HepG2 (cell line): ENCODE measurements around the gene ZFHX3. TPM values are rescaled to one million over a fixed set of nuclear protein-coding genes. Genes with fewer than 3 reads are reported as not detected.

Experiments used
- ARNT ChIP-seq: fragments of 450-650 bp; IDR thresholded peaks from 2 replicates; pipeline ENCODE4 v1.6.1; 2017
- HNRNPLL ChIP-seq: fragments of 200-400 bp; formaldehyde crosslinking; IDR thresholded peaks from 2 replicates; pipeline ENCODE4 v1.6.1; 2017; ENCODE audit warnings: mild to moderate bottlenecking, low read depth, low read length; ENCODE audit not compliant: poor library complexity, severe bottlenecking
- KMT2A ChIP-seq: sonication (generic); formaldehyde crosslinking; IDR thresholded peaks from 2 replicates; pipeline ENCODE4 v1.4.0; 2020; ENCODE audit warnings: missing genetic modification reagents
- MAFF ChIP-seq: IDR thresholded peaks from 2 replicates; pipeline ENCODE4 v1.6.1; 2011; ENCODE audit warnings: low read depth, low read length, improper control_type of control experiment
- PHF8 ChIP-seq: sonication (generic); formaldehyde crosslinking; IDR thresholded peaks from 2 replicates; pipeline ENCODE4 v1.5.0; 2020; ENCODE audit warnings: missing genetic modification reagents
- SPEN ChIP-seq: sonication (generic); formaldehyde crosslinking; IDR thresholded peaks from 2 replicates; pipeline ENCODE4 v1.5.1; 2020; ENCODE audit warnings: low read depth, mild to moderate bottlenecking, missing genetic modification reagents
- TEAD3 ChIP-seq: optimal IDR thresholded peaks from 2 replicates; pipeline ENCODE3; 2016; ENCODE audit warnings: borderline replicate concordance
- ZBTB10 ChIP-seq: sonication (generic); formaldehyde crosslinking; IDR thresholded peaks from 2 replicates; pipeline ENCODE4 v1.4.0; 2020; ENCODE audit warnings: missing genetic modification reagents, borderline replicate concordance
- ZNF430 ChIP-seq: sonication (generic); formaldehyde crosslinking; IDR thresholded peaks from 2 replicates; pipeline ENCODE4 v1.9.0; 2021; ENCODE audit warnings: mild to moderate bottlenecking, missing genetic modification reagents
- polyA plus RNA-seq, 8 experiments: library from polyadenylated mRNA; depleted of rRNA in 3 of 8; stranded (reverse) in 7 of 8; unstranded in 1 of 8; fragments of >200 nt; fragmentation: Illumina TruSeq in 4 of 8; extraction: Trizol in 4 of 8; gene quantifications; 2 replicates each; pipeline versions ENCODE4 v1.2.1 to v1.2.3, GENCODE V29; 2011 to 2016; ENCODE audit warnings: low read depth in 4 of 8, missing spikeins in 1 of 8, mixed read lengths in 1 of 8; ENCODE audit not compliant: insufficient read depth in 1 of 8
- total RNA-seq, 5 experiments: library from RNA; depleted of rRNA; stranded (reverse); fragments of >200 nt; fragmentation: Illumina TruSeq; extraction: Trizol; gene quantifications; 2 replicates each; pipeline ENCODE4 v1.2.3, GENCODE V29; 2016; ENCODE audit warnings: low read depth in 1 of 5
- TF ChIP-seq, protein P1 (sequence below): sonication (generic); formaldehyde crosslinking; IDR thresholded peaks from 2 replicates; pipeline ENCODE4 v1.4.0; 2020; ENCODE audit warnings: missing genetic modification reagents
- TF ChIP-seq, protein P2 (sequence below): sonication (generic); formaldehyde crosslinking; IDR thresholded peaks from one replicate; pipeline ENCODE4 v1.5.1; 2020; ENCODE audit warnings: mild to moderate bottlenecking, missing genetic modification reagents; ENCODE audit errors: not compliant biosample characterization
- TF ChIP-seq, protein P3 (sequence below), 2 experiments: fragments of 450-650 bp in 1 of 2; sonication (generic) in 1 of 2; formaldehyde crosslinking; IDR thresholded peaks; 2 replicates each; pipeline versions ENCODE4 v1.5.0 to v1.8.0; 2020 to 2022; ENCODE audit warnings: mild to moderate bottlenecking in 1 of 2, missing genetic modification reagents in 1 of 2

ZFHX3 gene
- total and polyA plus RNA-seq, 2 of the 13 experiments (the other 11 are each of a cell fraction or from before 2014, with no cell fraction given), result 5.0 to 6.0 TPM

DNA sequence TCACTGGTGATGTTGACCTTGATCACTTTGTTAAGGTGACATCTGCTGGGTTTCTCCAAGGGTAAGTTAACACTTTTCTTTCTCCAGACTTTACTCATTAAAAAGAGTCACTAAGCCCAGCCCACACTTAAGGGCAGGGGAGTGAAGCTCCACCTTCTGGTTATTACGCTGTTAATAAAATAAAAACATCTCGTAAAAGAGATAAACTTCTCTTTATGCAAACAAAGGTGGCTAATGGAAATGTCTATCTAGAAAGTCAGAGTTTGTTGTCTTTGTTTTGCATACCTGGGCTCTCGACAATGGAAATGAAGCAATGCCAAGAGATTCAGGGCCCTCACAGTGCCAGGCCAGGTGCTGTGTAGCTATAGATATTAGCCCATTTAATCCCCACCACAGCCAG lies 134.4 kb downstream of the ZFHX3 start (continued):
- TF ChIP-seq, protein P1, sequence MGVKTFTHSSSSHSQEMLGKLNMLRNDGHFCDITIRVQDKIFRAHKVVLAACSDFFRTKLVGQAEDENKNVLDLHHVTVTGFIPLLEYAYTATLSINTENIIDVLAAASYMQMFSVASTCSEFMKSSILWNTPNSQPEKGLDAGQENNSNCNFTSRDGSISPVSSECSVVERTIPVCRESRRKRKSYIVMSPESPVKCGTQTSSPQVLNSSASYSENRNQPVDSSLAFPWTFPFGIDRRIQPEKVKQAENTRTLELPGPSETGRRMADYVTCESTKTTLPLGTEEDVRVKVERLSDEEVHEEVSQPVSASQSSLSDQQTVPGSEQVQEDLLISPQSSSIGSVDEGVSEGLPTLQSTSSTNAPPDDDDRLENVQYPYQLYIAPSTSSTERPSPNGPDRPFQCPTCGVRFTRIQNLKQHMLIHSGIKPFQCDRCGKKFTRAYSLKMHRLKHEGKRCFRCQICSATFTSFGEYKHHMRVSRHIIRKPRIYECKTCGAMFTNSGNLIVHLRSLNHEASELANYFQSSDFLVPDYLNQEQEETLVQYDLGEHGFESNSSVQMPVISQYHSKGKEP, result no peak
- no peak for TF ChIP-seq ZBTB10
- TF ChIP-seq ZNF430 (CRISPR knock-in tag), result no peak
- no peak for TF ChIP-seq TEAD3 (CRISPR knock-in tag)
- TF ChIP-seq HNRNPLL, result no peak
- no peak for TF ChIP-seq MAFF
- TF ChIP-seq, protein P2, sequence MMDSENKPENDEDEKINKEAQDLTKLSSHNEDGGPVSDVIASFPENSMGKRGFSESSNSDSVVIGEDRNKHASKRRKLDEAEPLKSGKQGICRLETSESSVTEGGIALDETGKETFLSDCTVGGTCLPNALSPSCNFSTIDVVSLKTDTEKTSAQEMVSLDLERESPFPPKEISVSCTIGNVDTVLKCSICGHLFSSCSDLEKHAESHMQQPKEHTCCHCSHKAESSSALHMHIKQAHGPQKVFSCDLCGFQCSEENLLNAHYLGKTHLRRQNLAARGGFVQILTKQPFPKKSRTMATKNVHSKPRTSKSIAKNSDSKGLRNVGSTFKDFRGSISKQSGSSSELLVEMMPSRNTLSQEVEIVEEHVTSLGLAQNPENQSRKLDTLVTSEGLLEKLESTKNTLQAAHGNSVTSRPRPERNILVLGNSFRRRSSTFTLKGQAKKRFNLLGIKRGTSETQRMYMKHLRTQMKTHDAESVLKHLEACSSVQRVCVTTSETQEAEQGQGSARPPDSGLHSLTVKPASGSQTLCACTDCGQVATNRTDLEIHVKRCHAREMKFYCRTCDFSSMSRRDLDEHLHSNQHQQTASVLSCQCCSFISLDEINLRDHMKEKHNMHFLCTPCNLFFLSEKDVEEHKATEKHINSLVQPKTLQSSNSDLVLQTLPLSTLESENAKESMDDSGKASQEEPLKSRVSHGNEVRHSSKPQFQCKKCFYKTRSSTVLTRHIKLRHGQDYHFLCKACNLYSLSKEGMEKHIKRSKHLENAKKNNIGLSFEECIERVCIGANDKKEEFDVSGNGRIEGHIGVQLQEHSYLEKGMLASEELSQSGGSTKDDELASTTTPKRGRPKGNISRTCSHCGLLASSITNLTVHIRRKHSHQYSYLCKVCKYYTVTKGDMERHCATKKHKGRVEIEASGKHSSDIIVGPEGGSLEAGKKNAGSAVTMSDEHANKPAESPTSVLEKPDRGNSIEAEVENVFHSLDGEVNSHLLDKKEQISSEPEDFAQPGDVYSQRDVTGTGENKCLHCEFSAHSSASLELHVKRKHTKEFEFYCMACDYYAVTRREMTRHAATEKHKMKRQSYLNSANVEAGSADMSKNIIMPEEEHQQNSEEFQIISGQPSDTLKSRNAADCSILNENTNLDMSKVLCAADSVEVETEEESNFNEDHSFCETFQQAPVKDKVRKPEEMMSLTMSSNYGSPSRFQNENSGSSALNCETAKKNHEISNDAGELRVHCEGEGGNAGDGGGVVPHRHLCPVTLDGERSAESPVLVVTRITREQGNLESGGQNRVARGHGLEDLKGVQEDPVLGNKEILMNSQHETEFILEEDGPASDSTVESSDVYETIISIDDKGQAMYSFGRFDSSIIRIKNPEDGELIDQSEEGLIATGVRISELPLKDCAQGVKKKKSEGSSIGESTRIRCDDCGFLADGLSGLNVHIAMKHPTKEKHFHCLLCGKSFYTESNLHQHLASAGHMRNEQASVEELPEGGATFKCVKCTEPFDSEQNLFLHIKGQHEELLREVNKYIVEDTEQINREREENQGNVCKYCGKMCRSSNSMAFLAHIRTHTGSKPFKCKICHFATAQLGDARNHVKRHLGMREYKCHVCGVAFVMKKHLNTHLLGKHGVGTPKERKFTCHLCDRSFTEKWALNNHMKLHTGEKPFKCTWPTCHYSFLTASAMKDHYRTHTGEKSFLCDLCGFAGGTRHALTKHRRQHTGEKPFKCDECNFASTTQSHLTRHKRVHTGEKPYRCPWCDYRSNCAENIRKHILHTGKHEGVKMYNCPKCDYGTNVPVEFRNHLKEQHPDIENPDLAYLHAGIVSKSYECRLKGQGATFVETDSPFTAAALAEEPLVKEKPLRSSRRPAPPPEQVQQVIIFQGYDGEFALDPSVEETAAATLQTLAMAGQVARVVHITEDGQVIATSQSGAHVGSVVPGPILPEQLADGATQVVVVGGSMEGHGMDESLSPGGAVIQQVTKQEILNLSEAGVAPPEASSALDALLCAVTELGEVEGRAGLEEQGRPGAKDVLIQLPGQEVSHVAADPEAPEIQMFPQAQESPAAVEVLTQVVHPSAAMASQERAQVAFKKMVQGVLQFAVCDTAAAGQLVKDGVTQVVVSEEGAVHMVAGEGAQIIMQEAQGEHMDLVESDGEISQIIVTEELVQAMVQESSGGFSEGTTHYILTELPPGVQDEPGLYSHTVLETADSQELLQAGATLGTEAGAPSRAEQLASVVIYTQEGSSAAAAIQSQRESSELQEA, result no peak
- no peak for TF ChIP-seq SPEN
- TF ChIP-seq, protein P3, sequence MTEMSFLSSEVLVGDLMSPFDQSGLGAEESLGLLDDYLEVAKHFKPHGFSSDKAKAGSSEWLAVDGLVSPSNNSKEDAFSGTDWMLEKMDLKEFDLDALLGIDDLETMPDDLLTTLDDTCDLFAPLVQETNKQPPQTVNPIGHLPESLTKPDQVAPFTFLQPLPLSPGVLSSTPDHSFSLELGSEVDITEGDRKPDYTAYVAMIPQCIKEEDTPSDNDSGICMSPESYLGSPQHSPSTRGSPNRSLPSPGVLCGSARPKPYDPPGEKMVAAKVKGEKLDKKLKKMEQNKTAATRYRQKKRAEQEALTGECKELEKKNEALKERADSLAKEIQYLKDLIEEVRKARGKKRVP (CRISPR knock-in tag; IDR thresholded peaks at IDR 0.05), result no peak
- TF ChIP-seq PHF8, result no peak
- no peak for TF ChIP-seq KMT2A
- no peak for TF ChIP-seq ARNT
